ENCODE data around the gene ARID1B.

The ARID1B gene

GRCh38 chr6:157198425-157199279 lies 421.5 kb downstream of the ARID1B start:
- Histone ChIP-seq H3K9me3 (replicated peaks in 1 of 2; ENCODE audit: control insufficient read depth in 2 of 2, insufficient read depth in 1 of 2, low read depth in 1 of 2, low read length in 2 of 2) (no peaks in the 10 kb centered on the region), H3K4ac (ENCODE audit: low read length) (no peak overlapping the region), H4K91ac (ENCODE audit: low read depth, low read length, poor library complexity) (no peak overlapping the region), H2AK5ac (ENCODE audit: low read depth, low read length) (no peak overlapping the region), H2BK12ac (ENCODE audit: low read length) (no peak overlapping the region), H2BK15ac (ENCODE audit: low read length) (no peak overlapping the region), H2BK120ac (ENCODE audit: low read depth, low read length) (no peak overlapping the region), H3K23ac (ENCODE audit: low read depth, low read length, poor library complexity) (peak overlapping the region; percentile 5), H3K4me3 (ENCODE audit: low read length in 2 of 2) (no peak overlapping the region), H3K18ac (ENCODE audit: low read length) (no peak overlapping the region), H2BK5ac (ENCODE audit: low read length) (no peak overlapping the region), H3K4me1 (ENCODE audit: control insufficient read depth in 2 of 2, insufficient read depth in 1 of 2, low read depth in 1 of 2, low read length in 2 of 2) (no peaks in the 10 kb centered on the region), H2AFZ (ENCODE audit: low read length) (no peak overlapping the region), H3K14ac (ENCODE audit: low read length) (no peak overlapping the region), H4K8ac (ENCODE audit: low read depth, low read length) (no peak overlapping the region), H3K79me1 (ENCODE audit: low read depth, low read length) (peaks cover 2% of the 10 kb centered on the region), H3K27ac (replicated peaks; ENCODE audit: low read length) (no peak overlapping the region), H3K4me2 (ENCODE audit: insufficient read depth, low read length, poor library complexity, severe bottlenecking) (no peak overlapping the region), H3K27me3 (ENCODE audit: control insufficient read depth in 3 of 3, insufficient read depth in 3 of 3, low read depth in 1 of 3, low read length in 3 of 3) (no peaks in the 10 kb centered on the region), H3K36me3 (replicated peaks in 1 of 2; ENCODE audit: control insufficient read depth in 2 of 2, insufficient read depth in 2 of 2, low read length in 2 of 2) (peaks cover 24 to 93% of the 10 kb centered on the region in 2 donors), H3K9ac (ENCODE audit: low read depth, low read length, poor library complexity) (no peak overlapping the region)
- WGBS, 2 donors (ENCODE audit: extremely low coverage in 2 of 2, insufficient read length in 2 of 2, insufficient replicate concordance in 1 of 2), result no CpG with 5 or more reads among the region's 15 CpGs
- DNase-seq (ENCODE audit: low spot score), result no peak

- no peak overlapping the region for H2BK15ac ChIP-seq (ENCODE audit: low read length)
- no peak overlapping the region for H2BK5ac ChIP-seq (ENCODE audit: low read length)
- WGBS, 2 donors (ENCODE audit: extremely low coverage in 2 of 2, insufficient read length in 2 of 2, insufficient replicate concordance in 1 of 2), result no CpG with 5 or more reads among the region's 10 CpGs
- no peak overlapping the region for H3K4me2 ChIP-seq (ENCODE audit: insufficient read depth, low read length, poor library complexity, severe bottlenecking)
- no peak overlapping the region for H3K9ac ChIP-seq (ENCODE audit: low read depth, low read length, poor library complexity)
- DNase-seq (ENCODE audit: low spot score), result no peak
- H3K9me3 ChIP-seq (replicated peaks in 1 of 2; ENCODE audit: control insufficient read depth in 2 of 2, insufficient read depth in 1 of 2, low read depth in 1 of 2, low read length in 2 of 2), result no peaks in the 10 kb centered on the region
- H3K36me3 ChIP-seq (replicated peaks in 1 of 2; ENCODE audit: control insufficient read depth in 2 of 2, insufficient read depth in 2 of 2, low read length in 2 of 2), result peaks cover 29 to 93% of the 10 kb centered on the region in 2 donors
- no peak overlapping the region for H4K91ac ChIP-seq (ENCODE audit: low read depth, low read length, poor library complexity)
- H3K14ac ChIP-seq (ENCODE audit: low read length), result peak overlapping the region; percentile 47
- H4K8ac ChIP-seq (ENCODE audit: low read depth, low read length), result no peak overlapping the region
- no peaks in the 10 kb centered on the region for H3K27me3 ChIP-seq (ENCODE audit: control insufficient read depth in 3 of 3, insufficient read depth in 3 of 3, low read depth in 1 of 3, low read length in 3 of 3)
- H2BK120ac ChIP-seq (ENCODE audit: low read depth, low read length), result no peak overlapping the region
- no peak overlapping the region for H3K23ac ChIP-seq (ENCODE audit: low read depth, low read length, poor library complexity)
- H3K4me3 ChIP-seq (ENCODE audit: low read length in 2 of 2), result no peak overlapping the region
- no peak overlapping the region for H2BK12ac ChIP-seq (ENCODE audit: low read length)
- H2AK5ac ChIP-seq (ENCODE audit: low read depth, low read length), result no peak overlapping the region
- H3K27ac ChIP-seq (replicated peaks; ENCODE audit: low read length), result no peak overlapping the region
- no peaks in the 10 kb centered on the region for H3K4me1 ChIP-seq (ENCODE audit: control insufficient read depth in 2 of 2, insufficient read depth in 1 of 2, low read depth in 1 of 2, low read length in 2 of 2)
- peaks cover 2% of the 10 kb centered on the region for H3K79me1 ChIP-seq (ENCODE audit: low read depth, low read length)
- H2AFZ ChIP-seq (ENCODE audit: low read length), result no peak overlapping the region
- H3K4ac ChIP-seq (ENCODE audit: low read length), result no peak overlapping the region
- H3K18ac ChIP-seq (ENCODE audit: low read length), result no peak overlapping the region
Measured at GRCh38 chr6:157200117-157200516, 422.9 kb downstream of the ARID1B start.

GRCh38 chr6:157200611-157201010 lies 423.4 kb downstream of the ARID1B start:
- H3K18ac ChIP-seq (ENCODE audit: low read length), result no peak overlapping the region
- no peak overlapping the region for H2BK12ac ChIP-seq (ENCODE audit: low read length)
- H4K8ac ChIP-seq (ENCODE audit: low read depth, low read length), result no peak overlapping the region
- H2BK5ac ChIP-seq (ENCODE audit: low read length), result peak overlapping the region; percentile 90
- no peak overlapping the region for H2AK5ac ChIP-seq (ENCODE audit: low read depth, low read length)
- no peak overlapping the region for H3K4ac ChIP-seq (ENCODE audit: low read length)
- peaks cover 29 to 93% of the 10 kb centered on the region in 2 donors for H3K36me3 ChIP-seq (replicated peaks in 1 of 2; ENCODE audit: control insufficient read depth in 2 of 2, insufficient read depth in 2 of 2, low read length in 2 of 2)
- no peak overlapping the region for H4K91ac ChIP-seq (ENCODE audit: low read depth, low read length, poor library complexity)
- H3K79me1 ChIP-seq (ENCODE audit: low read depth, low read length), result peaks cover 2% of the 10 kb centered on the region
- no peak overlapping the region for H3K27ac ChIP-seq (replicated peaks; ENCODE audit: low read length)
- no CpG with 5 or more reads among the region's 17 CpGs for WGBS, 2 donors (ENCODE audit: extremely low coverage in 2 of 2, insufficient read length in 2 of 2, insufficient replicate concordance in 1 of 2)
- H3K4me2 ChIP-seq (ENCODE audit: insufficient read depth, low read length, poor library complexity, severe bottlenecking), result no peak overlapping the region
- H3K27me3 ChIP-seq (ENCODE audit: control insufficient read depth in 3 of 3, insufficient read depth in 3 of 3, low read depth in 1 of 3, low read length in 3 of 3), result no peaks in the 10 kb centered on the region
- no peak overlapping the region for H3K4me3 ChIP-seq (ENCODE audit: low read length in 2 of 2)
- H2BK120ac ChIP-seq (ENCODE audit: low read depth, low read length), result no peak overlapping the region
- no peak overlapping the region for H3K23ac ChIP-seq (ENCODE audit: low read depth, low read length, poor library complexity)
- H2BK15ac ChIP-seq (ENCODE audit: low read length), result no peak overlapping the region
- H2AFZ ChIP-seq (ENCODE audit: low read length), result no peak overlapping the region
- DNase-seq (ENCODE audit: low spot score), result no peak
- no peaks in the 10 kb centered on the region for H3K9me3 ChIP-seq (replicated peaks in 1 of 2; ENCODE audit: control insufficient read depth in 2 of 2, insufficient read depth in 1 of 2, low read depth in 1 of 2, low read length in 2 of 2)
- H3K14ac ChIP-seq (ENCODE audit: low read length), result no peak overlapping the region
- no peaks in the 10 kb centered on the region for H3K4me1 ChIP-seq (ENCODE audit: control insufficient read depth in 2 of 2, insufficient read depth in 1 of 2, low read depth in 1 of 2, low read length in 2 of 2)
- H3K9ac ChIP-seq (ENCODE audit: low read depth, low read length, poor library complexity), result peak overlapping the region; percentile 70

- Histone ChIP-seq H3K36me3 (replicated peaks in 1 of 2; ENCODE audit: control insufficient read depth in 2 of 2, insufficient read depth in 2 of 2, low read length in 2 of 2) (peaks cover 27 to 93% of the 10 kb centered on the region in 2 donors), H2BK12ac (ENCODE audit: low read length) (no peak overlapping the region), H2BK15ac (ENCODE audit: low read length) (no peak overlapping the region)
Measured at GRCh38 chr6:157201083-157201482, 423.9 kb downstream of the ARID1B start.

More at GRCh38 chr6:157201083-157201482, 423.9 kb downstream of the ARID1B start:
- Histone ChIP-seq H2BK120ac (ENCODE audit: low read depth, low read length) (no peak overlapping the region), H3K4me1 (ENCODE audit: control insufficient read depth in 2 of 2, insufficient read depth in 1 of 2, low read depth in 1 of 2, low read length in 2 of 2) (no peaks in the 10 kb centered on the region), H3K27me3 (ENCODE audit: control insufficient read depth in 3 of 3, insufficient read depth in 3 of 3, low read depth in 1 of 3, low read length in 3 of 3) (no peaks in the 10 kb centered on the region), H3K23ac (ENCODE audit: low read depth, low read length, poor library complexity) (no peak overlapping the region), H2BK5ac (ENCODE audit: low read length) (peak overlapping the region; percentile 90), H4K8ac (ENCODE audit: low read depth, low read length) (no peak overlapping the region), H3K27ac (replicated peaks; ENCODE audit: low read length) (no peak overlapping the region), H3K4me2 (ENCODE audit: insufficient read depth, low read length, poor library complexity, severe bottlenecking) (no peak overlapping the region), H3K4me3 (ENCODE audit: low read length in 2 of 2) (peak overlapping the region in 1 of 2 donors; percentile 18), H3K9me3 (replicated peaks in 1 of 2; ENCODE audit: control insufficient read depth in 2 of 2, insufficient read depth in 1 of 2, low read depth in 1 of 2, low read length in 2 of 2) (no peaks in the 10 kb centered on the region), H3K4ac (ENCODE audit: low read length) (no peak overlapping the region), H3K79me1 (ENCODE audit: low read depth, low read length) (peaks cover 2% of the 10 kb centered on the region), H2AK5ac (ENCODE audit: low read depth, low read length) (no peak overlapping the region), H4K91ac (ENCODE audit: low read depth, low read length, poor library complexity) (no peak overlapping the region), H3K14ac (ENCODE audit: low read length) (peak overlapping the region; percentile 56), H3K18ac (ENCODE audit: low read length) (no peak overlapping the region), H3K9ac (ENCODE audit: low read depth, low read length, poor library complexity) (no peak overlapping the region), H2AFZ (ENCODE audit: low read length) (no peak overlapping the region)
- WGBS, 2 donors (ENCODE audit: extremely low coverage in 2 of 2, insufficient read length in 2 of 2, insufficient replicate concordance in 1 of 2), result no CpG with 5 or more reads among the region's 17 CpGs
- no peak for DNase-seq (ENCODE audit: low spot score)
